Spleen (tissue), 11 donors: Measurements from ENCODE around the gene FAP. TPM values are rescaled to one million over a fixed set of nuclear protein-coding genes. Genes with fewer than 3 reads are reported as not detected.

Experiments
- DNase-seq: peaks from one replicate; pipeline ENCODE4 v3.0.0-alpha.2; 2020
- H3K27ac ChIP-seq, 8 donors: fragments of 200-600 bp; sonication (generic) in 7 of 8; 1 replicate in 4 of 8; 2 replicates in 4 of 8; pipeline versions ENCODE4 v1.5.0 to v1.8.0; 2016 to 2021; ENCODE audit warnings: inconsistent platforms in 4 of 8, mild to moderate bottlenecking in 4 of 8, moderate library complexity in 1 of 8
- H3K27me3 ChIP-seq, 7 donors: fragments of 200-600 bp; sonication (generic) in 6 of 7; replicated peaks in 1 of 7; 1 replicate in 4 of 7; 2 replicates in 3 of 7; pipeline versions ENCODE4 v1.5.0 to v1.8.0; 2016 to 2021; ENCODE audit warnings: inconsistent platforms in 3 of 7, mild to moderate bottlenecking in 1 of 7
- H3K36me3 ChIP-seq, 6 donors: fragments of 200-600 bp; sonication (generic) in 5 of 6; 1 replicate in 4 of 6; 2 replicates in 2 of 6; pipeline versions ENCODE4 v1.5.0 to v1.8.0; 2016 to 2021; ENCODE audit warnings: inconsistent platforms in 2 of 6
- H3K4me1 ChIP-seq, 6 donors: fragments of 200-600 bp; sonication (generic) in 5 of 6; 1 replicate in 3 of 6; 2 replicates in 3 of 6; pipeline versions ENCODE4 v1.5.0 to v1.8.0; 2016 to 2021; ENCODE audit warnings: inconsistent platforms in 3 of 6
- H3K4me3 ChIP-seq, 8 donors: fragments of 200-600 bp; sonication (generic) in 7 of 8; 1 replicate in 4 of 8; 2 replicates in 4 of 8; pipeline versions ENCODE4 v1.5.0 to v1.8.0; 2016 to 2021; ENCODE audit warnings: inconsistent platforms in 4 of 8, mild to moderate bottlenecking in 4 of 8, moderate library complexity in 2 of 8
- H3K9me3 ChIP-seq, 8 donors: fragments of 200-600 bp; sonication (generic) in 7 of 8; 1 replicate in 4 of 8; 2 replicates in 4 of 8; pipeline versions ENCODE4 v1.5.0 to v1.8.0; 2016 to 2021; ENCODE audit warnings: inconsistent platforms in 4 of 8
- CTCF ChIP-seq, 11 experiments: fragments of 200-600 bp in 7 of 11; fragments of 450-650 bp in 4 of 11; sonication (generic) in 4 of 11; IDR thresholded peaks in 8 of 11; conservative IDR thresholded peaks in 3 of 11; 1 replicate in 7 of 11; 2 replicates in 4 of 11; pipeline versions ENCODE4 v1.4.0 to v1.8.0; 2016 to 2021; ENCODE audit warnings: antibody characterized with exemption in 11 of 11, inconsistent platforms in 4 of 11, mild to moderate bottlenecking in 1 of 11
- POLR2A ChIP-seq, 3 donors: fragments of 450-650 bp; IDR thresholded peaks; one replicate each; pipeline ENCODE4 v1.5.1; 2017; ENCODE audit warnings: antibody characterized with exemption in 3 of 3, mild to moderate bottlenecking in 1 of 3
- POLR2AphosphoS5 ChIP-seq, 3 donors: sonication (generic); formaldehyde crosslinking; IDR thresholded peaks; one replicate each; pipeline ENCODE4 v1.5.1; 2017; ENCODE audit warnings: antibody characterized with exemption in 3 of 3
- WGBS, 5 donors: extraction: QIAGEN DNeasy Blood & Tissue Kit in 3 of 5; methylation state at CpG; one replicate each; pipeline versions ENCODE4 v1.1.5 to v1.1.7; 2013 to 2018; 5-methylcytosine and 5-hydroxymethylcytosine counted together
- intact Hi-C: fragments of 100-400 bp; cut with DNase I; formaldehyde crosslinking; loops from one replicate; pipeline ENCODE4 v1.15.0; 2023; ENCODE audit warnings: low total_unique reads
- polyA plus RNA-seq, 3 donors: library from polyadenylated mRNA; stranded (reverse); fragments of 200-250 nt; gene quantifications; one replicate each; pipeline ENCODE4 v1.2.1, GENCODE V29; 2013
- total RNA-seq, 7 donors: library from RNA; depleted of rRNA in 3 of 7; stranded (reverse); fragments of >200 nt in 3 of 7; fragmentation: NEBNext Ultra II Directional in 4 of 7; extraction: Animal tissue kit (Norgen Biotek cat#: 25700) in 4 of 7; gene quantifications; one replicate each; pipeline versions ENCODE4 v1.1.0 to v1.2.1, GENCODE V29; 2016 to 2021
- donor health status: healthy with polysubstance abuse.
- donor health status: DM: no; HTN: no; CAD: no; lungs with moderate emphysema.
- donor health status: DM: no; HTN: no; CAD: no.
- donor health status: Bipolar disorder and iron deficiency.
- donor health status: healthy.
- donor health status: DM: no; HTN: no; CAD: no.
- donor health status: DM: yes; HTN: yes; CAD: no.

Gene FAP
- total and polyA plus RNA-seq, 10 donors: 0.82 to 11.8 (median 1.2) TPM

- H3K36me3 ChIP-seq: no peaks in the 10 kb centered on the region
- no peak for TF ChIP-seq CTCF (IDR thresholded peaks at IDR 0.05 in 8 of 11, conservative IDR thresholded peaks at IDR 0.05 in 3 of 11)
- no peak for TF ChIP-seq POLR2A (IDR thresholded peaks at IDR 0.05)
- TF ChIP-seq POLR2AphosphoS5 (IDR thresholded peaks at IDR 0.05): no peak
- H3K4me1 ChIP-seq: peaks cover 0 to 5% (median 0%) of the 10 kb centered on the region in 6 donors
- WGBS, 5 donors: 82 to 94% (median 86%) methylated on average over 4 of the region's 4 CpGs
- intact Hi-C loops: no loop called here
- no peak for DNase-seq
- no peak overlapping the region for H3K4me3 ChIP-seq
- H3K9me3 ChIP-seq: no peaks in the 10 kb centered on the region
- H3K27ac ChIP-seq: no peak overlapping the region
- H3K27me3 ChIP-seq: no peaks in the 10 kb centered on the region
These were observed 23.8 kb downstream of the FAP start for GRCh38 chr2:162219426-162219825.

- no peak for DNase-seq
These were observed 25.6 kb downstream of the FAP start for GRCh38 chr2:162217598-162217997.

GRCh38 chr2:162215162-162215561 lies 28.1 kb downstream of the FAP start:
- intact Hi-C loops: no loop called here
- H3K4me1 ChIP-seq: no peaks in the 10 kb centered on the region
- no peak for DNase-seq
- WGBS, 5 donors: 58 to 86% (median 74%) methylated on average over 3 of the region's 3 CpGs
- no peak overlapping the region for H3K4me3 ChIP-seq
- no peaks in the 10 kb centered on the region for H3K27me3 ChIP-seq
- no peak overlapping the region for H3K27ac ChIP-seq
- no peaks in the 10 kb centered on the region for H3K9me3 ChIP-seq
- TF ChIP-seq POLR2AphosphoS5 (IDR thresholded peaks at IDR 0.05) (no peak), CTCF (IDR thresholded peaks at IDR 0.05 in 8 of 11, conservative IDR thresholded peaks at IDR 0.05 in 3 of 11) (no peak), POLR2A (IDR thresholded peaks at IDR 0.05) (no peak)
- no peaks in the 10 kb centered on the region for H3K36me3 ChIP-seq

More at GRCh38 chr2:162217598-162217997, 25.6 kb downstream of the FAP start:
- Histone ChIP-seq H3K9me3 (no peaks in the 10 kb centered on the region), H3K36me3 (no peaks in the 10 kb centered on the region), H3K27me3 (no peaks in the 10 kb centered on the region), H3K27ac (no peak overlapping the region), H3K4me1 (peaks cover 0 to 5% (median 0%) of the 10 kb centered on the region in 6 donors), H3K4me3 (no peak overlapping the region)
- TF ChIP-seq POLR2AphosphoS5 (IDR thresholded peaks at IDR 0.05): no peak
- TF ChIP-seq CTCF (IDR thresholded peaks at IDR 0.05 in 8 of 11, conservative IDR thresholded peaks at IDR 0.05 in 3 of 11): no peak
- TF ChIP-seq POLR2A (IDR thresholded peaks at IDR 0.05): no peak
- intact Hi-C loops: no loop called here
- 85 to 98% (median 93%) methylated on average over 1 of the region's 1 CpG for WGBS, 5 donors

GRCh38 chr2:162212366-162212765 lies 30.9 kb downstream of the FAP start:
- Histone ChIP-seq H3K4me3 (no peak overlapping the region), H3K36me3 (no peaks in the 10 kb centered on the region), H3K9me3 (no peaks in the 10 kb centered on the region), H3K27ac (no peak overlapping the region), H3K27me3 (no peaks in the 10 kb centered on the region), H3K4me1 (no peaks in the 10 kb centered on the region)
- TF ChIP-seq CTCF (IDR thresholded peaks at IDR 0.05 in 8 of 11, conservative IDR thresholded peaks at IDR 0.05 in 3 of 11) (no peak), POLR2A (IDR thresholded peaks at IDR 0.05) (no peak), POLR2AphosphoS5 (IDR thresholded peaks at IDR 0.05) (no peak)
- 80 to 91% (median 88%) methylated on average over 2 of the region's 2 CpGs for WGBS, 5 donors
- no peak for DNase-seq
- intact Hi-C loops: no loop called here
